SK-N-SH (cell line): ENCODE results near the gene FGF8. TPM values are rescaled to one million over a fixed set of nuclear protein-coding genes. Genes with fewer than 3 reads are reported as not detected.

ENCODE experiments used
- CTCF ChIA-PET: fragments of 300-600, 350-600 bp; formaldehyde crosslinking; extraction: SDS; loops from one replicate; lab custom pipeline; 2021; lab: Yijun Ruan, JAX
- POLR2A ChIA-PET: fragments of 350-600 bp; sonication (Branson Sonifier 250); formaldehyde crosslinking; extraction: SDS; loops from one replicate; lab custom pipeline; 2020; ENCODE audit warnings: antibody characterized with exemption, inconsistent platforms; lab: Yijun Ruan, JAX
- DNase-seq: peaks from one replicate; pipeline ENCODE4 v3.0.0; 2012
- H2AFZ ChIP-seq: fragments of 200-600 bp; sonication (generic); 2 replicates; pipeline ENCODE4 v1.8.1; 2016; ENCODE audit warnings: antibody characterized with exemption, mild to moderate bottlenecking, low read depth
- H3F3A ChIP-seq: fragments of 200-600 bp; sonication (generic); replicated peaks from 2 replicates; pipeline ENCODE3; 2016; ENCODE audit warnings: antibody characterized with exemption, mild to moderate bottlenecking; ENCODE audit not compliant: insufficient read depth
- H3K27ac ChIP-seq, 2 experiments: fragments of 200-500 bp in 1 of 2; fragments of 200-600 bp in 1 of 2; sonication (Bioruptor generic) in 1 of 2; sonication (generic), shearing (Covaris generic) in 1 of 2; 2 replicates each; pipeline versions ENCODE4 v1.5.1 to v1.6.1; 2014 to 2016; ENCODE audit warnings: low read depth in 2 of 2, inconsistent platforms in 1 of 2, low read length in 1 of 2, mild to moderate bottlenecking in 1 of 2, mixed read lengths in 1 of 2
- H3K27me3 ChIP-seq: fragments of 200-600 bp; sonication (generic), shearing (Covaris generic); 2 replicates; pipeline ENCODE4 v1.6.1; 2016; ENCODE audit warnings: mixed run types; ENCODE audit not compliant: insufficient read depth
- H3K36me3 ChIP-seq, 2 experiments: fragments of 200-500 bp in 1 of 2; fragments of 200-600 bp in 1 of 2; sonication (Bioruptor generic) in 1 of 2; sonication (generic) in 1 of 2; replicated peaks in 1 of 2; 2 replicates each; pipeline versions ENCODE3 to v1.5.1; 2014 to 2016; ENCODE audit warnings: low read length in 1 of 2, mild to moderate bottlenecking in 1 of 2; ENCODE audit not compliant: insufficient read depth in 2 of 2, control insufficient read depth in 1 of 2
- H3K4me1 ChIP-seq, 2 experiments: fragments of 200-500 bp in 1 of 2; fragments of 200-600 bp in 1 of 2; sonication (Bioruptor generic) in 1 of 2; sonication (generic), shearing (Covaris generic) in 1 of 2; 2 replicates each; pipeline versions ENCODE4 v1.5.1 to v1.6.1; 2014 to 2016; ENCODE audit warnings: low read depth in 1 of 2, low read length in 1 of 2, mixed run types in 1 of 2; ENCODE audit not compliant: insufficient read depth in 2 of 2, control insufficient read depth in 1 of 2
- H3K4me2 ChIP-seq: fragments of 200-600 bp; sonication (generic), shearing (Covaris generic); 2 replicates; pipeline ENCODE4 v1.6.1; 2017; ENCODE audit warnings: mixed run types
- H3K4me3 ChIP-seq, 2 experiments: fragments of 200-500 bp in 1 of 2; fragments of 200-600 bp in 1 of 2; sonication (Bioruptor generic) in 1 of 2; sonication (generic), shearing (Covaris generic) in 1 of 2; 2 replicates each; pipeline versions ENCODE4 v1.5.1 to v1.8.1; 2014 to 2016; ENCODE audit warnings: low read depth in 2 of 2, inconsistent platforms in 1 of 2, low read length in 1 of 2, mild to moderate bottlenecking in 1 of 2, mixed read lengths in 1 of 2, moderate library complexity in 1 of 2
- H3K79me2 ChIP-seq: fragments of 200-600 bp; sonication (generic); 2 replicates; pipeline ENCODE4 v1.8.1; 2017; ENCODE audit warnings: mild to moderate bottlenecking; ENCODE audit not compliant: insufficient read depth
- H3K9ac ChIP-seq: fragments of 200-600 bp; sonication (generic); 2 replicates; pipeline ENCODE4 v1.6.1; 2017; ENCODE audit warnings: mixed run types
- H3K9me2 ChIP-seq: fragments of 200-600 bp; sonication (generic); 2 replicates; pipeline ENCODE4 v1.6.1; 2017; ENCODE audit warnings: mixed run types
- H3K9me3 ChIP-seq: fragments of 200-600 bp; sonication (generic); 2 replicates; pipeline ENCODE4 v1.6.1; 2017; ENCODE audit warnings: mixed run types, mild to moderate bottlenecking, moderate library complexity
- H4K20me1 ChIP-seq: fragments of 200-600 bp; sonication (generic); 2 replicates; pipeline ENCODE4 v1.6.1; 2017; ENCODE audit warnings: mild to moderate bottlenecking, mixed run types; ENCODE audit not compliant: insufficient read depth
- CTCF ChIP-seq: fragments of 200-600 bp; sonication (generic); IDR thresholded peaks from 2 replicates; pipeline ENCODE4 v1.6.1; 2017; ENCODE audit warnings: antibody characterized with exemption, mild to moderate bottlenecking, moderate library complexity
- ELF1 ChIP-seq: IDR thresholded peaks from 2 replicates; pipeline ENCODE4 v1.4.0; 2012
- EP300 ChIP-seq, 2 experiments: IDR thresholded peaks; 2 replicates each; pipeline versions ENCODE4 v1.4.0 to v1.6.1; 2012; ENCODE audit warnings: borderline replicate concordance in 1 of 2, low read depth in 1 of 2, low read length in 1 of 2
- EZH2phosphoT487 ChIP-seq: fragments of 200-600 bp; sonication (generic); IDR thresholded peaks from 2 replicates; pipeline ENCODE4 v1.6.1; 2017; ENCODE audit warnings: low read depth, mixed run types, mild to moderate bottlenecking, antibody characterized with exemption, moderate library complexity, borderline replicate concordance
- GATA2 ChIP-seq: sonication (generic); formaldehyde crosslinking; IDR thresholded peaks from 2 replicates; pipeline ENCODE4 v1.5.0; 2020; ENCODE audit warnings: mild to moderate bottlenecking, missing genetic modification reagents
- IRF3 ChIP-seq: fragments of 150-350 bp; IDR thresholded peaks from 2 replicates; pipeline ENCODE4 v1.6.1; 2016; ENCODE audit warnings: mild to moderate bottlenecking, low read depth, low read length
- MXI1 ChIP-seq: IDR thresholded peaks from 2 replicates; pipeline ENCODE4 v1.6.1; 2012; ENCODE audit warnings: mild to moderate bottlenecking, low read depth, low read length, improper control_type of control experiment
- NFIC ChIP-seq: IDR thresholded peaks from 2 replicates; pipeline ENCODE4 v1.4.0; 2012; ENCODE audit warnings: borderline replicate concordance
- PBX3 ChIP-seq: IDR thresholded peaks from 2 replicates; pipeline ENCODE4; 2012
- RCOR1 ChIP-seq: fragments of 150-350 bp; IDR thresholded peaks from 2 replicates; pipeline ENCODE4 v1.6.1; 2017; ENCODE audit warnings: antibody characterized with exemption, low read length
- SIN3A ChIP-seq: IDR thresholded peaks from 2 replicates; pipeline ENCODE4 v1.6.1; 2012; ENCODE audit warnings: low read depth, mild to moderate bottlenecking, low read length, moderate library complexity, borderline replicate concordance
- TAF1 ChIP-seq: IDR thresholded peaks from 2 replicates; pipeline ENCODE4 v1.6.1; 2012; ENCODE audit warnings: low read depth, mild to moderate bottlenecking, low read length, moderate library complexity, borderline replicate concordance
- TEAD4 ChIP-seq: IDR thresholded peaks from 2 replicates; pipeline ENCODE4 v1.4.0; 2012; ENCODE audit warnings: mild to moderate bottlenecking, borderline replicate concordance; ENCODE audit not compliant: insufficient read depth
- USF1 ChIP-seq: IDR thresholded peaks from 2 replicates; pipeline ENCODE4 v1.4.0; 2012; ENCODE audit warnings: low read depth, borderline replicate concordance
- USF2 ChIP-seq: fragments of 150-350 bp; IDR thresholded peaks from 2 replicates; pipeline ENCODE4 v1.6.1; 2017; ENCODE audit warnings: antibody characterized with exemption, low read length, low read depth, borderline replicate concordance
- YY1 ChIP-seq: IDR thresholded peaks from 2 replicates; pipeline ENCODE4 v1.4.0; 2012; ENCODE audit warnings: low read depth, mild to moderate bottlenecking
- WGBS: methylation state at CpG from one replicate; pipeline ENCODE4 v1.1.6; 2017; ENCODE audit warnings: low lambda C conversion rate; 5-methylcytosine and 5-hydroxymethylcytosine counted together
- polyA plus RNA-seq, 3 experiments: library from polyadenylated mRNA; depleted of rRNA; stranded (reverse); fragments of >200 nt; gene quantifications; 2 replicates each; pipeline ENCODE4 v1.2.3, GENCODE V29; 2012

Gene FGF8
- polyA plus RNA-seq, 1 of the 3 experiments (the other 2 are of a cell fraction), result not detected

GRCh38 chr10:101749047-101750016 is 26.6 kb downstream of the FGF8 start:
- Histone ChIP-seq H3K9me3 (no peaks in the 10 kb centered on the region), H3K4me3 (no peak overlapping the region), H3K27me3 (no peaks in the 10 kb centered on the region; the same call in 1 of the 2 replicates), H3K4me2 (no peak overlapping the region), H3F3A (no peaks in the 10 kb centered on the region), H3K36me3 (no peaks in the 10 kb centered on the region), H4K20me1 (no peaks in the 10 kb centered on the region), H3K27ac (no peak overlapping the region), H3K9ac (no peak overlapping the region), H2AFZ (no peak overlapping the region), H3K4me1 (no peaks in the 10 kb centered on the region), H3K9me2 (no peaks in the 10 kb centered on the region), H3K79me2 (no peaks in the 10 kb centered on the region)
- WGBS, result 82% methylated on average over 19 of the region's 19 CpGs
- ChIA-PET POLR2A (no interaction called here), CTCF (interaction anchor here (0.7 to 1.0 kb wide), 4 partner anchors 8 to 147 kb away, joined by 3 read pairs; no protein-coding TSS in a partner anchor)
- no peak for TF ChIP-seq EZH2phosphoT487
- no peak for TF ChIP-seq YY1
- TF ChIP-seq USF2, result no peak
- no peak for TF ChIP-seq IRF3
- TF ChIP-seq SIN3A, result no peak
- no peak for TF ChIP-seq EP300 (IDR thresholded peaks at IDR 0.05; ENCODE audit: borderline replicate concordance in 1 of 2, low read depth in 1 of 2, low read length in 1 of 2)
- TF ChIP-seq MXI1, result no peak
- TF ChIP-seq USF1, result no peak
- no peak for TF ChIP-seq TAF1
- no peak for TF ChIP-seq PBX3
- no peak for TF ChIP-seq RCOR1
- no peak for TF ChIP-seq ELF1
- no peak for TF ChIP-seq CTCF
- no peak for TF ChIP-seq TEAD4
- no peak for TF ChIP-seq GATA2 (CRISPR knock-in tag)
- no peak for TF ChIP-seq NFIC
- no peak for DNase-seq
